BLaER1 (cell line): ENCODE results near the gene CREG2.

Experiments used
- H3K27ac ChIP-seq: shearing (Covaris generic); formaldehyde crosslinking; 2 replicates; pipeline ENCODE4 v1.8.1; 2022
- H3K27me3 ChIP-seq: shearing (Covaris generic); formaldehyde crosslinking; 2 replicates; pipeline ENCODE4 v1.8.1; 2022
- H3K36me3 ChIP-seq: shearing (Covaris generic); formaldehyde crosslinking; 2 replicates; pipeline ENCODE4 v1.8.1; 2022
- H3K4me1 ChIP-seq: shearing (Covaris generic); formaldehyde crosslinking; 2 replicates; pipeline ENCODE4 v1.8.1; 2022
- H3K4me2 ChIP-seq: shearing (Covaris generic); formaldehyde crosslinking; 2 replicates; pipeline ENCODE4 v1.8.1; 2022
- H3K4me3 ChIP-seq: shearing (Covaris generic); formaldehyde crosslinking; 2 replicates; pipeline ENCODE4 v1.8.1; 2022
- H3K9ac ChIP-seq: shearing (Covaris generic); formaldehyde crosslinking; 2 replicates; pipeline ENCODE4 v1.8.1; 2022
- H3K9me3 ChIP-seq: shearing (Covaris generic); formaldehyde crosslinking; 2 replicates; pipeline ENCODE4 v1.8.1; 2022
- H4K20me1 ChIP-seq: shearing (Covaris generic); formaldehyde crosslinking; 2 replicates; pipeline ENCODE4 v1.8.1; 2022
- Cebpa-rat ChIP-seq: shearing (Covaris generic); IDR thresholded peaks from 2 replicates; pipeline ENCODE4 v1.8.1; 2022

Gene CREG2

DNA sequence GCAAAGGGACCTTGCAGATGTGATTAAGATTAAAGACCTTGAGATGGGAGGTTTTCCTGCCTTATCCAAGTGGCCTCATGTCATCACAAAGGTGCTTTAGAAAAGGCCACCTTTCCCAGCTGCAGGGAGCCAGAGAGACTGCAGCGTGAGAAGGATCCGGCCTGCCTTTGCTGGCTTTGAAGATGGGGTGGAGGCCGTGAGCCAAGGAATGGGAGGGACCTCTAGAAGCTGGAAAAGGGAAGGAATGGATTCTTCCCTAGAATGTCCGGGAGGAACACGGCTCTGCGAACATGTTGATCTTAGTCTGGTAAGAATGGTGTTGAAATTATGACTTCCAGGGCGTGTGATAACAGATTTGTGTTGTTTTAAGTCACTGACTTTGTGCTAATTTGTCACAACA lies 39.9 kb upstream of the CREG2 start:
- Histone ChIP-seq H3K36me3 (no peaks in the 10 kb centered on the region), H3K4me3 (no peak overlapping the region)

DNA sequence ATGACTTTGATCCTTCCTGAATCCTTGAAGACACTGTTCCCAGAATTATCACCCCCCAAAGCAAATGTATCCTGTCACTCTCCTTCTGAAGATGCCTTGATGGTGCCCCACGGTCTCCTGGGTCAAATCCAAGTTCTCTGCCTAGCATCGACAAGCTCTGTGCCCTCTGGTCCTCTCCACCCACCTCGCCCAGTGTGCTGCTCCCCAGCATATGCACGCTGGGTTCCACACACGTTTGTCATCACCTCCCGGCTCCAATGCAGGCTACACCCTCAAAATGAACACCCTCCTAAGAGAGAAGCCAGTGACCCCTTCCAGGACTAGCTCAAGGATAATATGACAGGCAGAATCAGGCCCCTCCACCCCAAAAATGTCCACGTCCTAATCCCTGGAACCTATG lies 39.5 kb upstream of the CREG2 start:
- no peaks in the 10 kb centered on the region for H3K27me3 ChIP-seq
- H3K36me3 ChIP-seq, result no peaks in the 10 kb centered on the region
- no peaks in the 10 kb centered on the region for H3K9me3 ChIP-seq
- no peak overlapping the region for H3K4me3 ChIP-seq
- no peak for TF ChIP-seq Cebpa-rat
- no peak overlapping the region for H3K4me2 ChIP-seq
- no peaks in the 10 kb centered on the region for H3K4me1 ChIP-seq
- no peaks in the 10 kb centered on the region for H4K20me1 ChIP-seq
- H3K9ac ChIP-seq, result no peak overlapping the region
- no peak overlapping the region for H3K27ac ChIP-seq

More for the DNA sequence above, 39.9 kb upstream of the CREG2 start:
- Histone ChIP-seq H3K9ac (no peak overlapping the region), H3K4me1 (no peaks in the 10 kb centered on the region), H4K20me1 (no peaks in the 10 kb centered on the region), H3K27me3 (no peaks in the 10 kb centered on the region), H3K4me2 (no peak overlapping the region), H3K9me3 (no peaks in the 10 kb centered on the region), H3K27ac (no peak overlapping the region)
- no peak for TF ChIP-seq Cebpa-rat

DNA sequence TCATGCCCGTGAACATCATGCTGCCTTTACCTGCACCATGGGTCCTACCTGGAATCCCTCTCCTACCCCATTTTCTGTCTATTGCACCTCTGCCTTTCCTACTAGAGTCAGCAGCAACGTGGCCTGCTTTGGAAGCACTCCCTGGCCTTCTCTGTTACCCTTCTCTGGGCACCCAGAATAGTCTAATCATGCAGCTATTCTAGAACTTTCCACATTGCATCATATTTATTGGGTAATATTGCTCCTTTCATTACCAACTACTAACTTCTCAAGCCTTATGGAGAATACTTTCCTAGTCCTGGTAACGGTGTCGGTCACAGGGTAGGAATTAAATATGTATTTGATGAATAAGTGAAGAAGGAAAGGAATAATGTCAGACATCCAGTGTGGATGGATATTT lies 33.3 kb upstream of the CREG2 start:
- H3K27me3 ChIP-seq, result no peaks in the 10 kb centered on the region
- no peaks in the 10 kb centered on the region for H3K36me3 ChIP-seq
- H3K27ac ChIP-seq, result no peak overlapping the region
- no peaks in the 10 kb centered on the region for H4K20me1 ChIP-seq
- H3K9ac ChIP-seq, result no peak overlapping the region
- no peak overlapping the region for H3K4me2 ChIP-seq
- no peak overlapping the region for H3K4me3 ChIP-seq
- H3K4me1 ChIP-seq, result no peaks in the 10 kb centered on the region
- H3K9me3 ChIP-seq, result no peaks in the 10 kb centered on the region
- TF ChIP-seq Cebpa-rat, result no peak

DNA sequence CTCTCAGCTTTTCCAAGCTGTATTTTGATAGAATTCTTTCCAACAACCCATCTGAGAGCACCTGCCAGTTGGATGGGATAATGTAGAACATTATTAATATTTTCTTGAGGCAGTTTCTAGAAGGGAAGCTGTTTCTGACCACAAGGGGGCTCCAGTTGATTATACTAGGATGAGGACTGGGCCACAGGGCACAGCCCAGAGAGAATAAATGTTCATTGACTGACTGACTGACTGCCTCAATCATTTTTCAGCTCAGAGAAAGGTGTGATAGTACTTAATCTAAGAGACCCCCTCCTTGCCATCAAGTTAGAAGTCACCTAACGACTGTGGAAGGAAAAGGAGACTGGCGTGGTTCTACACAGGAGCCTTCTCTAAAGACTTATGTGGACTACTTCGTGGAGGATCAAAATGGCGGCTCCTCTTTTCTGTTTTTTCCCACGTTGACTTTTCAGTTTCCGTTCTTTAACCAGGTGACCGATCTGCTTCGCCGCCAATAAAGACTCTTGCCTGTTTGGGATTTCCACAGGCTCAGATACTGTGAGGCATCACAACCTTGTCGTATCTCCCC lies 31.9 kb upstream of the CREG2 start:
- H3K4me2 ChIP-seq, result no peak overlapping the region
- TF ChIP-seq Cebpa-rat, result no peak
- no peak overlapping the region for H3K9ac ChIP-seq
- H3K36me3 ChIP-seq, result no peaks in the 10 kb centered on the region
- no peaks in the 10 kb centered on the region for H4K20me1 ChIP-seq
- peaks cover 9% of the 10 kb centered on the region; the same call in 1 of the 2 replicates for H3K9me3 ChIP-seq
- no peaks in the 10 kb centered on the region for H3K4me1 ChIP-seq
- no peak overlapping the region for H3K4me3 ChIP-seq
- no peak overlapping the region for H3K27ac ChIP-seq
- H3K27me3 ChIP-seq, result no peaks in the 10 kb centered on the region

DNA sequence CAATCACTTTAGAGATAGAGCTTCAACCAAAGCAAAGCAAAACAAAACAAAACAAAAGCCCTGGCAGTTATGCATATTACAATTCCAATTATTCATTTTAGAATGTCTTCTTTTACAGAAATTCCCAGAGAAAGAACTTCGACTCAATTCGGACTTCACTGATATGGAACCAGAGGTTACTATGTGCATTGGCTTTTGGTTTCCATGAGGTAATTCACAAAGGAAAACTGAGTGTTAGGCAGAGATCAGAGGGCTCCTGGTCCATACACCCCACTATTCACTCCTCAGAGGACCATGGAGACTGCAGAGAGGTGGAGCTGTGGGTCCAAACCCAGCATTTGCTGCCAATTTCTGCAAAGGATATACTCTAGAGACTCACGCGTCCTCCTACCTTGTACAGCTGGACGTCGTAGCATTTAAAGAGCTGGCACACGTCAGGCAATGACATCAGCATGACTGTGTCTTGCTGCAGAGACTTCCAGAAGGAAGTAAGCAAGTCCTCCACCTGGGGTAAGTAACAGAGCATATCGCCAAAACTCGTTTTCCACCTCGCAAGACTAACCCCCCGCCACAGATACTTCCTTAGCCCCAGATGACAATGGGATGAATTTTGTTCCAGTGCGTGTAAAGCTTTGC lies 31.3 kb upstream of the CREG2 start:
- Histone ChIP-seq H3K9me3 (peaks cover 9% of the 10 kb centered on the region; the same call in 1 of the 2 replicates), H3K27ac (no peak overlapping the region), H3K4me2 (no peak overlapping the region), H3K27me3 (no peaks in the 10 kb centered on the region), H4K20me1 (no peaks in the 10 kb centered on the region), H3K9ac (no peak overlapping the region), H3K4me1 (no peaks in the 10 kb centered on the region), H3K4me3 (no peak overlapping the region), H3K36me3 (no peaks in the 10 kb centered on the region)
- TF ChIP-seq Cebpa-rat, result no peak

DNA sequence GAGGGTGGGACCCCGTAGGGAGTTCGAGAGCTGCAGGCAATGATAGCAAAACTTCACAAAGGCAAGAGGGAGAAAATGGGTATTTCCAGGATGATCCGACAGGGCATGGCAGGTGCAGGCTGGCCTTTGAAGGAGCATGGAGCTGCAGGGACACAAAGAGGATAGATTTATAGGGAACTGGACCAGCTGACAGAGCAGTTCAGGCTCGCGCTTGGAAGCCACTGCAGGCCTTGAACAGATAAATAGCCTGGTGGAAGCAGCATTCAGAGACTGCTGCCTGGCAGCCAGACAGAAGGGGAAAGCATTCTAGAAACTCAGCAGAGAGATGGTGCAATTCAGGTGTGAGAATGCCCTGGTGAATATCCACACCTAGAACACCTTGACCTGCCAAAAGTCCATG lies 29.3 kb upstream of the CREG2 start:
- no peak overlapping the region for H3K9ac ChIP-seq
- no peak for TF ChIP-seq Cebpa-rat
- H3K4me1 ChIP-seq, result no peaks in the 10 kb centered on the region
- H3K27me3 ChIP-seq, result no peaks in the 10 kb centered on the region
- H3K36me3 ChIP-seq, result no peaks in the 10 kb centered on the region
- H4K20me1 ChIP-seq, result no peaks in the 10 kb centered on the region
- H3K4me3 ChIP-seq, result no peak overlapping the region
- peaks cover 9% of the 10 kb centered on the region; the same call in 1 of the 2 replicates for H3K9me3 ChIP-seq
- no peak overlapping the region for H3K27ac ChIP-seq
- H3K4me2 ChIP-seq, result no peak overlapping the region

DNA sequence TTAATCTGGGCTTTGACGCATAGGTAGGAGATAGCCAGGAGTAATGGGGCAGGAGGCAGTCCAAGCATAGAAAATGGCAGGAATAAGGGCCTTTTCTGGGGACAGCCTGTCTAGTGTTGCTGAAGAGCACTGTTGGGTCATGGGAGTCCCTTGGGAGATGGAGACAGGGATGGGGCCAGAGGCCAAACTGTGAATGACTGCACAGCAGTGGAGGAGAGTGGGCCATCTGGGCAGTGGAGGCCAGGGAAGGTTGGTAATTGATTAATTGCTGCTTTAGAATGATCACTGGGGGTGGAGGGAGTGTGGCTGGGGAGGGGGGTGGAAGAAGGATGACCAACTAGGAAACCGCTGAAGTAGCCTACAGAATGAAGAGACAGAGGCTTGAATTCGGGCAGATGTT lies 28.6 kb upstream of the CREG2 start:
- H3K4me1 ChIP-seq, result no peaks in the 10 kb centered on the region
- no peak overlapping the region for H3K4me2 ChIP-seq
- H3K36me3 ChIP-seq, result no peaks in the 10 kb centered on the region
- no peak for TF ChIP-seq Cebpa-rat
- H3K9ac ChIP-seq, result no peak overlapping the region
- H3K27ac ChIP-seq, result no peak overlapping the region
- no peaks in the 10 kb centered on the region for H4K20me1 ChIP-seq
- H3K4me3 ChIP-seq, result no peak overlapping the region
- H3K27me3 ChIP-seq, result no peaks in the 10 kb centered on the region
- H3K9me3 ChIP-seq, result peaks cover 9% of the 10 kb centered on the region; the same call in 1 of the 2 replicates

DNA sequence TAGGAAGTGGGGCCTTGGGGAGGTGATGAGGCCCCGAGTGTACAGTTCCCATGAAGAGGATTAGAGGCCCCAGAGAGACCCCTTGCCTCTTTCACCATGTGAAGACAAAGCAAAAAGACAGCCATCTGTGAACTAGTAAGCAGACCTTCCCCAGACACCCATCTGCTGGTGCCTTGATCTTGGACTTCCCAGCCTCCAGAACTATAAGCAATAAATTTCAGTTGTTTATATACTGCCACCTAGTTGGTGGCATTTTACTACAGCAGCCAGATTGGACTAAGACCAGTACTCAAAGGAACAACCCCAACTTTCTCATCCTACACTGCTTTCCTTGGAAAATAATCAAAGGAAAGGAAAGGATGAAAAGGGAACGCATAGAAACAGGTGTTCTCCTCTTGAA lies 27.9 kb upstream of the CREG2 start:
- TF ChIP-seq Cebpa-rat, result no peak
- no peaks in the 10 kb centered on the region for H3K4me1 ChIP-seq

DNA sequence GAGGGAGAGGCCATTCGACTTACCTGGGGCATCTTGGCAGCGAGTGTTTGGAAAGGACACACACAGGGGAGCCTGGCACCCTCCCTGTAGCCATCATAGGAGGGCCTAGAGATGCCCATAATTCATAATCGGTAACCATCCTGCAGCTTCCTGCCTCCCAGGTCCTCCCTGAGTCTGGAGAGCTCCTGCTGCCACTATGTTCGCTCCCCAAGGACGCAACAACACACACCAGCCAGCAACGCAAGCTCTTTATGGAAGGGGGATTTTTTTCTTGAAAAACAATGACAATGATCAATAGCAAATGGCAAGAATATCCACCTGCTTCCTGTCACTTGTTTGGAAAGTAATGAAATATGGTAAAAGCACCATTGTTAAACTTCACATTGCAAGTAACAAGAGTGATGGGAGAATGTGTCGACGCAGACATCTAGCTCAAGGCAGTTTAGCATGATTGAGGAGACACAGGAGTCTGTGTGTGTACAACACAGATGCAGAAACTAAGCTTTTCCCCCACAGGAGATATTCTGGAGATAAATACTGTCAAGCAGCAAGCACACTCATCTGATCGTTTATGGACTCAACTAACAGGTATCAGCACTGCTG lies 24.9 kb upstream of the CREG2 start:
- Histone ChIP-seq H3K27me3 (no peaks in the 10 kb centered on the region), H3K9me3 (peaks cover 9% of the 10 kb centered on the region; the same call in 1 of the 2 replicates), H3K4me1 (peaks cover under 1% of the 10 kb centered on the region; the same call in 1 of the 2 replicates), H3K36me3 (no peaks in the 10 kb centered on the region), H3K4me2 (no peak overlapping the region), H4K20me1 (no peaks in the 10 kb centered on the region), H3K27ac (no peak overlapping the region), H3K9ac (no peak overlapping the region), H3K4me3 (no peak overlapping the region)
- no peak for TF ChIP-seq Cebpa-rat

More for the DNA sequence above, 27.9 kb upstream of the CREG2 start:
- Histone ChIP-seq H3K4me2 (no peak overlapping the region), H3K27ac (no peak overlapping the region), H3K27me3 (no peaks in the 10 kb centered on the region), H3K36me3 (no peaks in the 10 kb centered on the region), H3K4me3 (no peak overlapping the region), H4K20me1 (no peaks in the 10 kb centered on the region), H3K9me3 (peaks cover 9% of the 10 kb centered on the region; the same call in 1 of the 2 replicates), H3K9ac (no peak overlapping the region)

DNA sequence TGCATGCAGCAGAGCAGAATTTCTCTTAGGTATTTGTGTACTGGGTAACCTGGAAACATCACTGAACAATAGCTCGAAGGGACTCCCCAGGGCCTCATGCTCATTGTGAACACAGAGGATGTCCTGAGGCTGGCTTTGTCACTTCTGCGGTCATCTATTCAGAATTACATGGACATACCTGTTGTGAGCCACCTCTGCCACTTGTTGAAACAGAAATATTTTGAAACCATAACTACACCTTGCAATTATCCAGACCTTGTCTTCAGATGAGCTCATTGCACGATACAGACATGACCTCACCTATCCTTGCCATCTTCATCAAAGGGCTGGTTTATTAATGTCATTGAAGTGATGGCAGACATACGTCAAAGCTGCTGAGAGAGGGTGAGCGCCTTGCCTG lies 23.4 kb upstream of the CREG2 start:
- Histone ChIP-seq H3K9me3 (peaks cover 9% of the 10 kb centered on the region; the same call in 1 of the 2 replicates), H3K4me1 (peaks cover 14% of the 10 kb centered on the region), H3K36me3 (no peaks in the 10 kb centered on the region), H3K9ac (no peak overlapping the region), H3K27me3 (no peaks in the 10 kb centered on the region), H3K27ac (no peak overlapping the region), H4K20me1 (no peaks in the 10 kb centered on the region), H3K4me3 (no peak overlapping the region), H3K4me2 (no peak overlapping the region)
- TF ChIP-seq Cebpa-rat, result no peak
